ENCODE data around the gene SMG1.
"Not testable (repeated sequence)": the region's sequence is repeated elsewhere in the genome, so short reads cannot be mapped to it uniquely, and the experiment has no call there.

Gene SMG1

DNA sequence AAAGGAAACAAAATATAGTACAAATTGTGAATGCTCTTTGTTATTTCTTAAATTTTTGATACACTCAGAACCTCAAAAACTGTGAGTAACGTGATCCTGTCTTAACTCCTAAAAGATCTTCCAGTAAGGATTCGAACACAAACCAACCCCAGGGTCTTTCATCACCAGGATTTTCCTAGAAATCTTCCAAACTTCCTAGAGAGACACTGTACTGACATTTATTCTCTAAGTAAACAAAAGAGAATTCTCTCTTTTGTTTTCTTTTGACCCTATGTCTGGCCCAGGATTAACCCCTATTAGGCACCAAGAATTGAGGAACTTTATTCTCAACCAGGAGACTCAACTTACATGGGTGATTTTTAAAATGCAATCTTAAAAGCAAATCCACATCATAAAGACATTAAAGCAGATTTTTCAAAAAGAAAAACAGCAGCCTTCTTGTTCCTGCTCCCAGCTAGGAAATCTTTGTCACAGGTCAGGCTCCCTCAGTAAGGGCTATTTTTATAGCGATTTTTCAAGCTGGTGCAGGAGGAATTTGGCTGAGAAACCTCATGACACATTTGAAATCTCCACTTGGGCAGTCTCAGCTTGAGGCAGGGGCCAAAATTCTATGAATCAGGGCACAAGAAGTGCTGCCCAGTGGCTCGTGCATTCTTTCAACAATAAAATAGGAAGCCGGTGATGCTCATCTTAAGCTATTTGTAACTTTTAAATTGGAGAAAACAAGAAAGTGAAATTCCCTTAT, 6.2 kb upstream of the SMG1 start:
- no peak for DNase-seq

DNA sequence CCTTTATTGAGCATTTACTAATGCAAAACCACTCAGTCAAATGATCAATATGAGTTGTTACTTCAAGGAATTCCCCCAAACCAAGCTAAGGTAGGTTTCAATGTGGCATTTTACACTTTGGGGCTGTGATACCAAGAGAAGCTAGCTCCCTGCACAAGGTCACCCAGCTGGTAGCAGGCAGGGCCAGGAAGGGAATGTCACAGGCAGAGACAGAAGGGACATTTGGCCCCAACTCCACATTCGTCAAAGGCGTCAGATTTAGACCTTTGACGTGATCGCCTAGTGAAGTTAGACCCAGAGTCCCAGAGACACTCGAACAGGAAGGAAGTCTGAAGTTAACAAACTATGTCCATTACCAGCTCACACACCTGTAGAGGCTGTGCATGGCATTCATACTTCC, 5.5 kb upstream of the SMG1 start:
- no peak for DNase-seq

DNA sequence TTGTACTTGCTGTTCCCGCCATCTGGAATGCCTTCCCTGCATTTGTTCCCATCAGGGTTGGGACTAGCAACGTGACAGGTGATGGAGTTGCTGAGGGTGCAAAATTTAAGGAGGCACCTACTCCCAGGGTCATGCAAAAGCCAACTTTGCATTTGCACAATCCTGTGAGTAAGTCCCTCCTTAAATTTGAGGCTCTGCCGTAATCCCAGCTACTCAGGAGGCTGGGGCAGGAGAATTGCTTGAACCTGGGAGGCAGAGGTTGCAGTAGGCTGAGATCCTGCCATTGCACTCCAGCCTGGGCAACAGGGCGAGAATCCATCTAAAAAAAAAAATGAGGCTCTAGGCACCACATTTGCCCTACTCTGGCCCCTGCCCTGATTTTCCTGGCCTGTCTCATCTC, 3.9 kb upstream of the SMG1 start:
- not testable (repeated sequence) for DNase-seq

DNA sequence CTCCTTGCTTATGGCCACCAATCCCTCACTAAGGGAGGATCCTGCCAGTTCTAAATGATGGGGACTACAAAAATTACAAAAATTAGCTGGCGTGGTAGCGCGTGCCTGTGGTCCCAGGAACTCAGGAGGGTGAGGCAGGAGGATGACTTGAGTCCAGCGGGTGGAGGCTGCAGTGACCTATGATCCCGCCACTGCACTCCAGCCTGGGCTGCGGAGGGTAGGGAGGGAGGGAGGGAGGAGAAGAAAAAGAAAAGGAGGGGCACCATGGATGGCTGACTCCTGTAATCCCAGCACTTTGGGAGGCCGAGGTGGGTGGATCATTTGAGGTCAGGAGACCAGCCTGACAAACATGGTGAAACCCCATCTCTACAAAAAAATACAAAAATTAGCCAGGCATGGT, 1.9 kb upstream of the SMG1 start:
- not testable (repeated sequence) for DNase-seq

DNA sequence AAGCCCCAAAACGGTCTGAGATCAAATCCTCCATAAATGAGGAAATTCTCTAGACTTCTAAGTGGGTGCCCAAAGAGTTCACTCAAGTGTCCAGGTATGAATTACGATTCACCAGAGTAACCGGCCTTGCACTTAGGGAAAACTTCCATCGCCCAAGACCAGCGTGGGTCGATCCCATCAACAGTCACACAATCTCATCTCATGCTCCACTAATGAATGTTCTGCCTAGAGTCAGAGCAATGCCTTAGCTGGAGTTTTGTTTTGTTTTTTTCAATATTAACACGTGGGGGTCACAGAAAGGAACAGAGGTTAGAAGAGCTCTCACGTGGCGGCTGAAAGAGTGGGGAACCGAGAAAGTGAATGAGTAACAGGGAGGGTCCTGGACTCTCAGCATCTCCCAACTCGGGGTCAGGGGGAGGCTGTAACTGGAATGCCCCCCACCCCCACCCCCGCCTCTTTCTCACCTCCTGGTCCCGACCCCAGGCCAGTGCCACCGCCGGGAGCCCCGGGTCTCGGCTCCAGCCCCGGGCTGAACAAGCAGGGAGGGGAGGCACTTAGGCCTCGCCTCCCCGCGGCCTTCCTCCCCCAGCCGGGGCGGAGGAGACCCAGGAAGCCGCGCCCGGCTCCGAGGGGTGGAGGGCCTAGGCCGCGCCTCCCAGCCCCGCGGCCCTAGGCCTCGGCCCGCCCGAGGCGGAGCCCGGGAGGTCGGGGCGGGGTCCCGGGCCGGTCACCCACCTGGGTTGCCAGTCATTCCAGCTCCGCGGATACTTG, 808 bp downstream of the SMG1 start:
- not testable (repeated sequence) for DNase-seq

DNA sequence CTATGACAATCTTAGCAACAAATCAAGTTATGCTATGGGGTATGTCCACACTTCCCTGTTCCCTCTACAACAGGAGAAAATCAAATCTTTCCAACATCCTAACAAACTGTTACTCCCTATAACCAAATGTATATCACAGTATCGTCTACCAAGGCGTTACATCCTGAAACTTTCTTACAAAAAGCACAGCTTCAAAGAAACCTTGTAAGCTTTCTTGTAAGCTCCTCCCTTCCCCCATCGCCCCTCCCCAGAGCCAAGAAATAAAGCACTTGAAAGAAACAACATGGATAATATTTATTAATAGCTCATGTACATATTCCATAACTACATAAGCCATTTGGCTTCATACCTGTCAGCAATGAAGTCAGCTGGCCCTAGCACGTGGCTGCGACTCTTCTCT, 2.3 kb downstream of the SMG1 start:
- not testable (repeated sequence) for DNase-seq

DNA sequence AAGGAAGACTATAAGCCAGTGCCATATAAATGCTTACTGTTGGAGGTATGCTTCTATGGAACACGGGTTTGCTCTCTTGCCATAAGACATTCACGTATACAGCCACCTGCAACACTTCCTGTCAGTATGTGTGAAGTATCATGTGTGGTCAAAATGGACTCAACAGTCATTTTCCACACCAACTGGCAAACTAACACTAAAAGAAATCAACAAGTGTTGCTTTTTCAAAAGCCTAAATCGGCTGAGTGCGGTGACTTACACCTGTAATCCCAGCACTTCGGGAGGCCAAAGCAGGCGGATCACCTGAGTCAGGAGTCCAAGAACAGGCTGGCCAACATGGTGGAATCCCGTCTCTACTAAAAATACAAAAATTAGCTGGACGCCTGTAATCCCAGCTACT, 3.1 kb downstream of the SMG1 start:
- DNase-seq, result not testable (repeated sequence)

DNA sequence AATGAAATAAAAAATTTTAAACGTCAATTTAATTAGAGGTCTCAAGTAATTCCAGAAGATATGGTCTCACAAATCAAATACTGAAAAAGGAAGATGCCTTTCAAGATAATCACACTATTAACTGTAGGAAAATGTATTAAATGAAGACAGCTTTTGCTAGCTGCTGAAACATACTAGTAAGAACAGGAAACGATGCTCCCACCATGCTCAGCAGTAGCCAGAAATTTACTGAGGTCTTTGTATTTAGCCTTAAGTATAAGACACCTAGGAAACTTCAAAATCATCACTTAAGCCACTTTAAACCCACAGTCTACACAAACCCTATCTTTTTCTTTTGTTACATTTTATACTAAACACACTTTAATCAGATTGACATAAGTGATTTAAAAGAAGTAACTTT, 16.6 kb downstream of the SMG1 start:
- DNase-seq, result not testable (repeated sequence)

DNA sequence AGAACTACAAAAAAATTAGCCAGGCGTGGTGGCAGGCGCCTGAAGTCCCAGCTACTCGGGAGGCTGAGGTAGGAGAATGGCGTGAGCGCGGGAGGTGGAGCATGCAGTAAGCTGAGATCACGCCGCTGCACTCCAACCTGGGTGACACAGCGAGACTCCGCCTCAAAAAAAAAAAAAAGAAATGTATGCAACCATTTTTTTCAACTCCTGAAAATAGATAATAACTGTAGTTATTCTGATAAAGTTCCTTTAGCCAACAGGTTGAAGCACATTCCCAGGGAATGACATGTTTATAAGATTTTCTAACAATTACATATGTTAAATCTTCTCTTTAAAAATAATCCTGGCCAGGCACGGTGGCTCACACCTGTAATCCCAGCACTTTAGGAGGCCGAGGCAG, 17.5 kb downstream of the SMG1 start:
- DNase-seq, result not testable (repeated sequence)

DNA sequence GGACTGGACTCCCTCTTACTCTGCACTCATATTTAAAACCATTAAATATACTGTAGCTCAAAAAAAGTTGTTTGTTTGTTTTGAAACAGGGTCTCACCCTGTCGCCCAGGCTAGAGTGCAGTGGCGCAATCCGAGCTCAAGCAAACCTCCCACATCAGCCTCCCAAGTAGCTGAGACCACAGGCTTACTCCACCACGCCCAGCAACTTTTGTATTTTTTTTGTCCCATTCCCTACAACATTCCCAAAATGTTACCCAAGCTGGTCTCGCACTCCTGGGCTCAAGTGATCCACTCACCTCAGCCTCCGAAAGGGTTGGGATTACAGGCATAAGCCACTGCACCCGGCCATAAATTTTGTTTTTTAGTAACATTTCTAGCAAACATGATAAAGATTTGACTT, 23.4 kb downstream of the SMG1 start:
- DNase-seq, result not testable (repeated sequence)

DNA sequence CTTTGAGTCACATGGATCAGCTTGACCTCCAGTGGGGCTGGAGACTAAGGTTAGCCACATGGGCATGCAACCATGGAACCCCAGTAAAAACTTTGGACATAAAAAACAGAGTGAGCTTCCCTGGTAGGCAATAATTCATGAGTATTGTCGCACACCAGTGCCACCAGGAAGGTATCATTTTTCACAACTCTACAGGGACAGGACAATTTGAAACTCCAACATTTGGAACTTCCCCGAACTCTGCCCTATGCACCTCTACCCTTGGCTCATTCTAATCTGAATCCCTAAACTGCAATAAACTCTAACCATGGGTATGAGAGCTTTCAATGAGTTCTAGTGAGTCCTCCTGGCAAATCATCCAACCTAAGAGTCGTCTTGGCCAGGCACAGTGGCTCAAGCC, 24.2 kb downstream of the SMG1 start:
- DNase-seq, result not testable (repeated sequence)

DNA sequence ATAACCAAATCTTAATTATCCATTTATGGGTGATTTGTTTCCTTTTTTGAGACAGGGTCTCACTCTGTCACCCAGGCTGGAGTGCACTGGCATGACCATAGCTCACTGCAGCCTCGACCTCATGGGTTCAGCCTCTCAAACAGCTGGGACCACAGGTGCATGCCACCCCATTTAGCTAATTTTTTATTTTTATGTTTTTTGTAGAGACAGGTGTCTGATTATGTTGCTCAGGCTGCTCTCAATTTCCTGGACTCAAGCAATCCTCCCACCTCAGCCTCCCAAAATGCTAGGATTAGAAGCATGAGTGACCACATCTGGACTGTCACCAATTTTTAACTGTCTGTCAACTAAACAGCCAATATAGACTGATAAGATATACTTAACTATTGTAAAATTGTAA, 25.0 kb downstream of the SMG1 start:
- not testable (repeated sequence) for DNase-seq

DNA sequence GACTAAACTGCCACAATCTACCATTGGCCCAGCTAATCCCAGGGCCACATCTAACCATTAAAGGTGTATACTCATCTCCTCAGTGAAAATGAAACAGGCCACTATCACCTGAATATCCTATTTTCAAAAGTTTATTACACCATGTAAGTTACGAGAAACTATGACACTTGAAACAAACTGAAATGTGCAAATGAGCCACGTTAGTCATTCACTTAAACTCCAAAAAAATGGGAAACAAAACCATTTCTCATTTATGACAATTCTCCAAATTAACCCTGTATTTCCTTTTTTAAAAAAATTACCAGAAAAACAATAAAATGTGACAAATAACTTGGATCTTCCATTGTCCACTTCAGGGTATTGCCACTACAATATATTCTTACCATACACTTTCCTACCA, 41.8 kb downstream of the SMG1 start:
- not testable (repeated sequence) for DNase-seq

DNA sequence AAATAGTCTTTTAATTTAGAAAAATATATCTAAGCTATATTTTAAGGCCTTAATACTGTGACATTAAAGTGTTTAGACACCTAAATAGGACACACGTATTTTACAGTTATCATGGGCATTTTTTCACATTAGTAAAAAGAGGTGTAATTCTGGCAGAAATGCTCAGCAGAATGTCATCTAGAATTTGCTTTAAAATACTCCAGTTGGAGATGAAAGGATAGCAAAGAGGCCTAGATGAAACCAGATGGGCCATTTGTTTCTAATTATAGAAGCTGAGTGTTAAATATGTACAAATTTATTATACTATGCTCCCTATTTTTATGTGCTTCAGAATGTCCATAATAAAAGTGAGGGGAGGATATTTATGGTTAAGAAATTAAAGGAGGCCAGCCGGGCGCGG, 48.5 kb downstream of the SMG1 start:
- DNase-seq, result not testable (repeated sequence)

DNA sequence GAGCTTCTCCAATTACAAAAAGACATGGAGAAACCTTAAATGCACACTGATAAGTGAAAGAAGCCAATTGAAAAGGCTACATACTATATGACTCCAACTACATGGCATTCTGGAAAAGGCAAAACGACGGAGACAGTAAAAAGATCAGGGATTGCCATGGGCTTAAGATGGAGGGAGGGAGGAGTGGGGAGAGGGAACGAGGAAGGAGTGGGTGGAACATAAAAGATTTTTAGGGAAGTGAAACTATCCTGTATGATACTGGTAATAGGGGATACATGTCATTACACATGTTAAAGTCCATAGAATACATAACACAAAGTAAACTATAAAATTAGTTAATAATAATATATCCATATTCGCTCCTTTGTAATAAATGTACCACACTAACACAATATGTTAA, 48.9 kb downstream of the SMG1 start:
- DNase-seq, result not testable (repeated sequence)

DNA sequence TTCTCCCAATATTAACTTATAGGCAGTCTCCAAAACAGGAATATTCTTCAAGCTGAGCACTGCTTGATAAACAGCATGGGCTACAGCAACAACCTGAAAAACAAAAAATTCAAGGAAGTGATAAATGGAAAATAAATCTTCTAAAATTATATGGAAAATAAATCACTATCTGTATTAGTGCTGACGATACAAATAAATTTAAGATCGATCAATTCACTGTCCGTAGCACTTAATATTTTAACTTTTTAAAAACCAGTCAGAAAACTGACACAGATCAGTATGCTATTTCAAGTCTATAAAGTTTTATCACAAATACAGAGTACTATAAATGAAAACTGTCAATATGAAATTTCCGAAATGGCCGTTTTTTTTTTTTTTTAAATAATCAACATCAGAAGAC, 49.9 kb downstream of the SMG1 start:
- not testable (repeated sequence) for DNase-seq

DNA sequence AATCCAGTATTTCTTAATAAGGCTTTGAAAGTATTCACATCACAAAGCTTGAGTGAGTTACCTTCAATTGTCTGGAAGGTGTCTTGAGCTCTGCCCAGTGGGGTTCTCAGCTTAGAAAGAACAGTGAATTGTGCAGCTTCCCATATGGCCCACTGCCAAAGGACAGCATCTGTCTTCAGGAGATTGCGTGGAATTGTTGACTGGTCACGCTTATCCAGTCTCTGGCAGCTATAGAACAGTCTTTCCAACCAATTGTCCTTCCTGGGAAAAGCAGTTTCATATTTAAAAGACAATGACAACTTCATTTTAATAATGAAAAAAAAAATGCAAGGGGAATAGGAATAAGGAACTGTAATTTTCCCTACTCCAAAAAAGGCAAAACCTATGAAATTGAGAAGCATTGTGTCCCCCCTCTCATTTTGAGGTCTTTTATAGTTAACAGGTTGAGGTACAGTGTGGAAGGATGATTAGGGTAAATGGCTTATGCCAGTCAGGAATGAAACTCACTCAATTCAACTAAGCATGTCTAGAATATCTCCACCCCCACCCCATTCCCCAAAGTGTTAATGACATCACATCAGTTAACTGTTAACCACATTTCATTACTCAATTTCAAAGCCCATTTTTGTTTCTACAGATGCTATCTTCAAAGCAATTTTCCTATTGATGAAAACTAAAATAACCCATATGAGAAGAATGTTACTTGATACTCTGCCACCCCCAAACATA, 57.0 kb downstream of the SMG1 start:
- not testable (repeated sequence) for DNase-seq

DNA sequence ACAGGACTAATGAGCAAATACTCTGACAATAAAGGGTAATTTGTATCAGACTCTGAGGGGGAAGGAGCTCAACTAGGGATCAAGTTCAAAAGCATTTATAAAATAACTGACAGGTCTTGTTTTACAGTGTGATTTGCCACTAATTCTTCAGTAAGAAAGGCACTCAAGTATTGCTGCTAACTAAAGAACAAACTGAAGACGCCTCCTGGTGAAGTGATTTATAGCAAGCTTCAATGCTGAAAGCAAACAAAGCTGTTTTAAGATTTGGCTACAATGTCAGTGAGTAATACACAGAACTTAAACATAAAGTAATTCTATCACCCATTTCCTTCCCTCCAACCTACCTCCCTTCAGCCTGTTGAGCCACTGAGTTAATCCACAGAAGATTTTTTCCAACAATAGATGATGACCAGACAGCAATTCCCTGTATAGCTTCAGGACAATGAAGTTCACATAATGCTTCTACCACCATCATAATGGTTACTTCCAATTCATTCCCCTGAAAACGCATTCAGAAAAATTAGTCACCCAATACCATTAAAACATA, 59.9 kb downstream of the SMG1 start:
- DNase-seq, result not testable (repeated sequence)

DNA sequence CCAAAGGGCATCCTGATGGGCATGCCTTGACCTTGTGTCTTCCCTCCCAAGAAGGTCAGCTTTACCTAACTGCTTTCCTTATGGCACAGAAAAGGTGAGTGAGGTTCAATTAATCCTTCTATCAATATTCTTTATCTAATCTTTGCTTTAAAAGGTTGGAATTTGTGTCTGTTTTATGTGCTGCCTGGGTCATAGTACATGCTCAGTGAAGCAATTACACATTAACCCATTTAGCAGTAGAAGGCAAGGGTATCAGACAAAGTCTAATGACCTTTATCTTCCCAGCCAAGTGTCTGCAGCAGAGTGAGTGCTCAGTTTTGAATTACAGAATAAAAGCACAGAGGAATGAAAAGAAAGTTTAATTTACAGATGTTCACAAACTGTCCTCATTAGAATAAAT, 63.3 kb downstream of the SMG1 start:
- DNase-seq, result not testable (repeated sequence)

DNA sequence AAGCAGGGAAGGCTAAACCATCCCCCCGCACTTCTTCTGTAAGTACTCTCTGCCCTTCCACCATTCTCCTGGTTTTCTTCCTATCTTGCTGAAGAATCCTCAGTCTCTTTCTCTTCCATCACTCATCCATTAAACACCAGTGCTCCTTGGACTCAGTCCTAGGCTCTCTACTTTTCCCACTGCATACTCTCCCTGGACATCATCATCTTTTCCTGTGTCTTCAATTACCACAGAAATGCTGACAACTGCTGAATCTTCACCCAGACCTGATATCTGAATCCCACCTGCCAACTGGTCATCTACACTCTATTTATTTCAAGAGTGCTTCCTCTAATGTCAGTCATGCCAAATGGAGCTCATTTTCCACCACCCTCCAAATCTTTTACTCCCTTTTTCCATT, 71.0 kb downstream of the SMG1 start:
- no peak for DNase-seq

DNA sequence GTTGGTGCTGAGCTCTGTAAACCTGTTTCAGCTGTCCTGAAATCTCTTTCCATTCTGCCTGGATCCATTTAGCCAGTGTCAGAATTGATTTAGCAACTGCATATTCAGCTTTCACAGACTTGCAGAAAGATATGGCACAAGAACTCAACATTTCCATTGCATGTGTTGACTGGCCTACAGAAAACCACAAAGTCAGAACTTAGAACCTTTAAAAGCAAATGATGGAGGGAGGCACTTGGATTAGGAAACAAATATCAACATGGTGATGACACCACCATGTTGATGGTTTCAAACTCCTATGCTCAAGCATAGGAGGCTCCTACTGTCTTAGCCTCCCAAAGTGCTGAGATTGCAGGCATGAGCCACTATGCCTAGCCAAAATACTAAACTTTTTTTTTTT, 72.5 kb downstream of the SMG1 start:
- DNase-seq, result no peak

DNA sequence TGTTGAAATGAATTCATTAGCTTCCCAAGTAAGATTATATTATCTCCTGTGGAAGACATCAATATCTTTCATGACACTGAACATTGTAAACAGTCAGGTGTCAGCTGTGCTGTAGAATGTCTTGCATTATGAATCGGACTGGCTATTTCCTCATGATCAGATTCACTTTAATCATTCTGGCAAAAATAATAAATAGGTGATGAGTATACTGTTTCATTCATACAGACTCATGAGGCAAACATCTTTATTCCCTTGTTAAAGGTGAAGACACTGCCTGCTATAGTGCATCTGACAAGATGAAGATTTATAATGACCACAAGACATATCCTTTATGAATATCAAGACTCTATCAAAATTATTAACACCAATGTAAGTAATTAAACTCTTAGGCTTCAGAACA, 73.6 kb downstream of the SMG1 start:
- no peak for DNase-seq

DNA sequence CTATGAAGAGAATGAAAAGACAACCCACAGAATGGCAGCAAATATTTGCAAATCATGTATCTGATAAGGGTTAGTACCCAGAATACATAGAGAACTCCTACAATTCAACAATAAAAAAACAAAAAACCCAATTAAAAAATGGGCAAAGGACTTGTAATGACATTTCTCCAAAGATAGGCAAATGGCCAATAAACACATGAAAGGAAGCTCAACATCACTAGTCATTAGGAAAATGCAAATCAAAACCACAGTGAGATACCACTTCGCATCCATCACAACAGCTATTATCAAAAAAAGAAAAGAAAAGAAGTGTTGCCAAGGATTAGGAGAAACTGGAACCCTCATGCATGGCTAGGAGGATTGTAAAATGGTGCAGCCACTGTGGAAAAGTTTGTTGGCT, 79.8 kb downstream of the SMG1 start:
- DNase-seq, result no peak
